Fibroblast of skin of abdomen (primary cell): Measurements from ENCODE around the gene THBS3. TPM values are rescaled to one million over a fixed set of nuclear protein-coding genes. Genes with fewer than 3 reads are reported as not detected.
"Not testable (repeated sequence)": the region's sequence is repeated elsewhere in the genome, so short reads cannot be mapped to it uniquely, and the experiment has no call there.

Experiments used
- DNase-seq: peaks from one replicate; pipeline ENCODE4 v3.0.0-alpha.2; 2013
- polyA plus RNA-seq, 2 experiments: library from polyadenylated mRNA; unstranded; fragments of 120-200 nt; gene quantifications; one replicate each; pipeline ENCODE4 v1.2.1, GENCODE V29; 2013; ENCODE audit not compliant: insufficient read length in 2 of 2

Gene THBS3
- polyA plus RNA-seq (2013, experiment 1 of 2; ENCODE audit: insufficient read length) = 48.0 TPM
- polyA plus RNA-seq (2013, experiment 2 of 2; ENCODE audit: insufficient read length) = 48.3 TPM

GRCh38 chr1:155207806-155208540 is at the start of gene THBS3:
THBS3 (minus strand) TSS chr1:155207897; CDS start chr1:155207876, 21 bp downstream.
- DNase-seq = peak; percentile 57

- no peak for DNase-seq
Measured at GRCh38 chr1:155256058-155256852, 48.6 kb upstream of the THBS3 start.

GRCh38 chr1:155255243-155256007 is 47.7 kb upstream of the THBS3 start, which contains the start of gene ENTREP3:
ENTREP3 (minus strand) TSS chr1:155255483; CDS start chr1:155254877, 606 bp downstream.
- peak; percentile 80 for DNase-seq

GRCh38 chr1:155254714-155255242 is 47.1 kb upstream of the THBS3 start:
- DNase-seq = no peak

- DNase-seq = no peak
Measured at GRCh38 chr1:155254228-155254713, 46.6 kb upstream of the THBS3 start.

- no peak for DNase-seq
Measured at GRCh38 chr1:155253797-155254196, 46.1 kb upstream of the THBS3 start.

- no peak for DNase-seq
Measured at GRCh38 chr1:155253208-155253607, 45.5 kb upstream of the THBS3 start.

- no peak for DNase-seq
Measured at GRCh38 chr1:155251566-155251965, 43.9 kb upstream of the THBS3 start.

- DNase-seq = peak; percentile 89
Measured at GRCh38 chr1:155250633-155251449, 43.1 kb upstream of the THBS3 start.

- DNase-seq = no peak
Measured at GRCh38 chr1:155250246-155250632, 42.5 kb upstream of the THBS3 start.

- no peak for DNase-seq
Measured at GRCh38 chr1:155247667-155248553, 40.2 kb upstream of the THBS3 start.

GRCh38 chr1:155246796-155247195 is 39.1 kb upstream of the THBS3 start:
- DNase-seq = not testable (repeated sequence)

- DNase-seq = no peak
Measured at GRCh38 chr1:155245163-155245524, 37.4 kb upstream of the THBS3 start.

- peak; percentile 100 for DNase-seq
Measured at GRCh38 chr1:155244368-155245162, 36.9 kb upstream of the THBS3 start.

- no peak for DNase-seq
Measured at GRCh38 chr1:155242805-155243358, 35.2 kb upstream of the THBS3 start.

GRCh38 chr1:155241841-155242264 is 34.2 kb upstream of the THBS3 start:
- no peak for DNase-seq

- DNase-seq = peak; percentile 85
Measured at GRCh38 chr1:155241069-155241679, 33.5 kb upstream of the THBS3 start.

GRCh38 chr1:155236451-155236850 is 28.8 kb upstream of the THBS3 start:
- no peak for DNase-seq

- not testable (repeated sequence) for DNase-seq
Measured at GRCh38 chr1:155235375-155235774, 27.7 kb upstream of the THBS3 start.
